GM12878 (cell line): ENCODE results near the gene SRRM2. TPM values are rescaled to one million over a fixed set of nuclear protein-coding genes. Genes with fewer than 3 reads are reported as not detected.

ENCODE experiments used
- ATAC-seq: fragments of 200-7000 bp; cut with Tn5 transposase; 3 replicates; pipeline ENCODE4 v1.9.1; 2020; ENCODE audit warnings: mild to moderate bottlenecking, moderate library complexity
- BruUV-seq: library from RNA; stranded (reverse); fragments of 400-500 nt; replicated peaks from 2 replicates; lab custom pipeline; 2021; lab: Mats Ljungman, UMichigan
- CTCF ChIA-PET: fragments of 300-600 bp; sonication (Branson Sonifier 250); formaldehyde crosslinking; extraction: SDS; loops from one replicate; lab custom pipeline; 2021; ENCODE audit warnings: inconsistent platforms; lab: Yijun Ruan, JAX
- POLR2A ChIA-PET: fragments of 350-600 bp; formaldehyde crosslinking; extraction: SDS; loops from one replicate; lab custom pipeline; 2021; ENCODE audit warnings: inconsistent platforms; lab: Charles Lee
- RAD21 ChIA-PET: fragments of 300-600 bp; sonication (Branson Sonifier 250); formaldehyde crosslinking; loops from one replicate; lab custom pipeline; 2023; ENCODE audit warnings: antibody characterized with exemption; ENCODE audit not compliant: unreplicated experiment; lab: Charles Lee
- SMC1A ChIA-PET: fragments of 300-600 bp; sonication (Branson Sonifier 250); formaldehyde crosslinking; loops from one replicate; lab custom pipeline; 2023; ENCODE audit not compliant: unreplicated experiment, uncharacterized antibody; lab: Charles Lee
- DNase-seq: peaks from one replicate; pipeline ENCODE4 v3.0.0-alpha.2; 2011; ENCODE audit warnings: low read depth, low spot score
- FAIRE-seq: peaks from 3 replicates; lab custom pipeline; 2011; peaks lifted over from hg19 to GRCh38; lab: Jason Lieb, UNC
- H2AFZ ChIP-seq: 2 replicates; pipeline ENCODE4 v1.6.0; 2011; ENCODE audit warnings: low read depth, low read length, control low read depth; ENCODE audit not compliant: control insufficient read depth
- H3K27ac ChIP-seq: 2 replicates; pipeline ENCODE4 v1.5.1; 2011; ENCODE audit warnings: control low read depth; ENCODE audit not compliant: control insufficient read depth, insufficient read depth
- H3K27me3 ChIP-seq, 2 experiments: replicated peaks in 1 of 2; 2 replicates each; pipeline versions ENCODE4 v1.6.0 to v1.6.1; 2011; ENCODE audit warnings: low read length in 1 of 2; ENCODE audit not compliant: control insufficient read depth in 2 of 2, insufficient read depth in 2 of 2
- H3K36me3 ChIP-seq, 2 experiments: 2 replicates each; pipeline ENCODE4 v1.5.1; 2011; ENCODE audit warnings: low read length in 1 of 2; ENCODE audit not compliant: control insufficient read depth in 2 of 2, insufficient read depth in 2 of 2
- H3K4me1 ChIP-seq: 2 replicates; pipeline ENCODE4 v1.6.1; 2011; ENCODE audit warnings: mild to moderate bottlenecking, low read length, moderate library complexity, mixed read lengths; ENCODE audit not compliant: control insufficient read depth, insufficient read depth
- H3K4me2 ChIP-seq: 2 replicates; pipeline ENCODE4 v1.6.0; 2011; ENCODE audit warnings: control low read depth; ENCODE audit not compliant: control insufficient read depth, insufficient read depth
- H3K4me3 ChIP-seq: fragments of 200-600 bp; sonication (generic); 2 replicates; pipeline ENCODE4 v1.5.1; 2016
- H3K79me2 ChIP-seq: 2 replicates; pipeline ENCODE4 v1.6.0; 2011; ENCODE audit warnings: low read length; ENCODE audit not compliant: control insufficient read depth, insufficient read depth
- H3K9ac ChIP-seq: 2 replicates; pipeline ENCODE4 v1.8.0; 2011; ENCODE audit warnings: low read length, control low read depth, mixed read lengths; ENCODE audit not compliant: control insufficient read depth, insufficient read depth
- H3K9me3 ChIP-seq: replicated peaks from 3 replicates; pipeline ENCODE4 v1.5.1; 2011; ENCODE audit warnings: mild to moderate bottlenecking, low read length; ENCODE audit not compliant: control insufficient read depth, insufficient read depth
- H4K20me1 ChIP-seq: 2 replicates; pipeline ENCODE4 v1.6.0; 2011; ENCODE audit not compliant: control insufficient read depth, insufficient read depth
- BCL3 ChIP-seq: IDR thresholded peaks from 2 replicates; pipeline ENCODE4 v1.6.1; 2011; ENCODE audit warnings: borderline replicate concordance, low read depth, mild to moderate bottlenecking, moderate library complexity, low read length; ENCODE audit not compliant: insufficient read depth, poor library complexity, severe bottlenecking
- ELK1 ChIP-seq: IDR thresholded peaks from 2 replicates; pipeline ENCODE4 v1.6.1; 2012; ENCODE audit warnings: low read depth, low read length, improper control_type of control experiment
- ETV6 ChIP-seq, 2 experiments: fragments of 450-650 bp in 1 of 2; IDR thresholded peaks in 1 of 2; conservative IDR thresholded peaks in 1 of 2; 2 replicates each; pipeline ENCODE4 v1.6.1; 2014; ENCODE audit warnings: antibody characterized with exemption in 1 of 2, borderline replicate concordance in 1 of 2, low read depth in 1 of 2, mild to moderate bottlenecking in 1 of 2, moderate library complexity in 1 of 2
- RELA ChIP-seq: fragments of 450-650 bp; IDR thresholded peaks from 2 replicates; pipeline ENCODE4 v1.8.0; 2014; ENCODE audit warnings: borderline replicate concordance; ENCODE audit not compliant: partially characterized antibody
- TAF1 ChIP-seq: IDR thresholded peaks from 2 replicates; pipeline ENCODE4 v1.6.1; 2011; ENCODE audit warnings: mild to moderate bottlenecking, low read depth, low read length, borderline replicate concordance
- TBL1XR1 ChIP-seq: IDR thresholded peaks from 2 replicates; pipeline ENCODE4 v1.6.1; 2012; ENCODE audit warnings: low read depth, low read length, improper control_type of control experiment
- TCF12 ChIP-seq: IDR thresholded peaks from 2 replicates; pipeline ENCODE4 v1.6.1; 2011; ENCODE audit warnings: low read depth, mild to moderate bottlenecking, low read length
- WGBS: methylation state at CpG from one replicate; pipeline ENCODE4 v1.1.6; 2016; ENCODE audit warnings: low lambda C conversion rate; ENCODE audit not compliant: insufficient replicate concordance, insufficient coverage; ENCODE audit errors: missing lambda C conversion rate; 5-methylcytosine and 5-hydroxymethylcytosine counted together
- in situ Hi-C: fragments of 300-500 bp; cut with MboI; formaldehyde crosslinking; loops from 9 replicates; pipeline ENCODE4 v1.14.3; 2018; ENCODE audit warnings: mixed read lengths
- intact Hi-C: fragments of 100-400 bp; cut with micrococcal nuclease; formaldehyde crosslinking; loops from one replicate; pipeline ENCODE4 v1.14.2; 2022; ENCODE audit not compliant: unreplicated experiment
- polyA plus RNA-seq, 11 experiments: library from polyadenylated mRNA; depleted of rRNA in 4 of 11; unstranded in 6 of 11; stranded (reverse) in 5 of 11; fragments of >200 nt; fragmentation: Nextera tagmentation in 4 of 11; fragmentation: Illumina TruSeq in 1 of 11; extraction: Ambion mirVana in 4 of 11; extraction: Trizol in 1 of 11; gene quantifications; 1 replicate in 1 of 11; 2 replicates in 10 of 11; pipeline versions ENCODE4 v1.2.1 to v1.2.3, GENCODE V29; 2011 to 2016; ENCODE audit warnings: inconsistent platforms in 2 of 11, missing spikeins in 2 of 11, low read depth in 1 of 11
- total RNA-seq, 4 experiments: library from RNA; depleted of rRNA in 3 of 4; stranded (reverse); fragments of >200 nt in 3 of 4; fragmentation: Illumina TruSeq in 1 of 4; extraction: Trizol in 1 of 4; gene quantifications; 2 replicates each; pipeline versions ENCODE4 v1.2.1 to v1.2.3, GENCODE V29; 2013 to 2021

SRRM2 gene
- total and polyA plus RNA-seq, 10 of the 15 experiments (the other 5 are each of a cell fraction or from before 2014, with no cell fraction given): 30.1 to 502 (median 196) TPM

- BruUV-seq: no TSS peak
Observed at GRCh38 chr16:2755158-2755557, 2.7 kb downstream of the SRRM2 start.

More at GRCh38 chr16:2755158-2755557, 2.7 kb downstream of the SRRM2 start:
- peak overlapping the region; percentile 78 for H3K4me2 ChIP-seq
- peaks cover 17% of the 10 kb centered on the region; the same call in 1 of the 2 replicates for H3K4me1 ChIP-seq
- peak overlapping the region; percentile 98; the same call in 1 of the 2 replicates for H3K9ac ChIP-seq
- ChIA-PET SMC1A (no interaction called here), CTCF (no interaction called here), RAD21 (no interaction called here), POLR2A (interaction anchor here (1.0 to 3.3 kb wide), 3 partner anchors 12 to 22 kb away, joined by 3 to 27 read pairs (median 4); partner anchors contain the start of gene ELOB)
- 48% methylated on average over 3 of the region's 3 CpGs for WGBS
- no peaks in the 10 kb centered on the region; the same call in 1 of the 3 replicates for H3K9me3 ChIP-seq
- H2AFZ ChIP-seq: no peak overlapping the region
- peak overlapping the region; percentile 98 for H3K4me3 ChIP-seq
- no peak for FAIRE-seq
- peaks cover 86% of the 10 kb centered on the region for H3K79me2 ChIP-seq
- in situ Hi-C loops: no loop called here
- H3K36me3 ChIP-seq: peaks cover 26 to 38% of the 10 kb centered on the region in 2 experiments
- intact Hi-C loops: no loop called here
- ATAC-seq: no peak
- DNase-seq: no peak
- peaks cover 29% of the 10 kb centered on the region for H4K20me1 ChIP-seq
- H3K27ac ChIP-seq: peak overlapping the region; percentile 32; the same call in 1 of the 2 replicates
- no peak for TF ChIP-seq TBL1XR1
- no peak for TF ChIP-seq BCL3
- TF ChIP-seq ELK1: no peak
- TF ChIP-seq ETV6 (conservative IDR thresholded peaks at IDR 0.05 in 1 of 2, IDR thresholded peaks at IDR 0.05 in 1 of 2; ENCODE audit: borderline replicate concordance in 1 of 2, low read depth in 1 of 2): no peak
- TF ChIP-seq TCF12: no peak
- TF ChIP-seq RELA: no peak
- no peak for TF ChIP-seq TAF1
- no peaks in the 10 kb centered on the region for H3K27me3 ChIP-seq
